Peyer's patch (tissue), 4 donors: ENCODE data around the gene DPM1.

Source experiments
- CTCF ChIP-seq, 6 experiments: fragments of 450-650 bp in 4 of 6; fragments of 200-600 bp in 2 of 6; sonication (generic) in 1 of 6; IDR thresholded peaks; one replicate each; pipeline ENCODE4 v1.5.1; 2017 to 2019; ENCODE audit warnings: antibody characterized with exemption in 6 of 6, mild to moderate bottlenecking in 3 of 6, moderate library complexity in 1 of 6
- POLR2A ChIP-seq, 2 donors: fragments of 450-650 bp; IDR thresholded peaks; one replicate each; pipeline ENCODE4 v1.5.1; 2017; ENCODE audit warnings: antibody characterized with exemption in 2 of 2, mild to moderate bottlenecking in 2 of 2, moderate library complexity in 2 of 2

GRCh38 chr20:50967586-50967985, 9.3 kb upstream of the DPM1 start:
- TF ChIP-seq POLR2A (IDR thresholded peaks at IDR 0.05) = no peak
- no peak for TF ChIP-seq CTCF (IDR thresholded peaks at IDR 0.05)
